Subcutaneous adipose tissue (tissue), 4 donors: ENCODE data around the gene SCYGR3. TPM values are rescaled to one million over a fixed set of nuclear protein-coding genes. Genes with fewer than 3 reads are reported as not detected.

Source experiments
- total RNA-seq, 4 donors: library from RNA; depleted of rRNA; stranded (reverse); fragments of >200 nt; gene quantifications; one replicate each; pipeline ENCODE4 v1.1.0, GENCODE V29; 2016
- TF ChIP-seq, protein P1 (sequence below): fragments of 450-650 bp; IDR thresholded peaks from one replicate; pipeline ENCODE4 v1.5.1; 2016; ENCODE audit warnings: low read depth, mild to moderate bottlenecking, control low read depth, antibody characterized with exemption, moderate library complexity

Gene SCYGR3
- total RNA-seq, 4 donors from 2014 or later: not detected

DNA sequence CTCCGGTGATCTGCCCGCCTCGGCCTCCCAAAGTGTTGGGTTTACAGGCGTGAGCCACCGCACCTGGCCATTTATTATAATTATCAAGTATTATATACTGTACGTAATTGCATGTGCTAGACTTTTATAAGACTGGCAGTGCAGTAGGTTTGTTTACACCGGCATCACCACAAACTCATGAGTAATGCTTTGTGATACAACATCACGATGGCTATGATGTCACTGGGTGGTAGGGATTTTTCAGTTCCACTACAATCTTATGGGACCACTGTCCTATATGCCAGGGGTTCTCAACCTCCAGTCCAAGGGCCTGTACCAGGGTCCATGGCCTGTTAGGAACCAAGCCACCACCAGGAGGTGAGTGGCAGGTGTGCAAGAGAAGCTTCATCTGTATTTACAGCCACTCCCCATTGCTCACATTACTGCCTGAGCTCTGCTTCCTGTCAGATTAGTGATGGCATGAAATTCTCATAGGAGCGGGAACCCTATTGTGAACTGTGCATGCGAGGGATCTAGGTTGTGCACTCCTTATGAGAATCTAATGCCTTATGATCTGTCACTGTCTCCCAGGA is 12.0 kb upstream of the SCYGR3 start:
- TF ChIP-seq, protein P1, sequence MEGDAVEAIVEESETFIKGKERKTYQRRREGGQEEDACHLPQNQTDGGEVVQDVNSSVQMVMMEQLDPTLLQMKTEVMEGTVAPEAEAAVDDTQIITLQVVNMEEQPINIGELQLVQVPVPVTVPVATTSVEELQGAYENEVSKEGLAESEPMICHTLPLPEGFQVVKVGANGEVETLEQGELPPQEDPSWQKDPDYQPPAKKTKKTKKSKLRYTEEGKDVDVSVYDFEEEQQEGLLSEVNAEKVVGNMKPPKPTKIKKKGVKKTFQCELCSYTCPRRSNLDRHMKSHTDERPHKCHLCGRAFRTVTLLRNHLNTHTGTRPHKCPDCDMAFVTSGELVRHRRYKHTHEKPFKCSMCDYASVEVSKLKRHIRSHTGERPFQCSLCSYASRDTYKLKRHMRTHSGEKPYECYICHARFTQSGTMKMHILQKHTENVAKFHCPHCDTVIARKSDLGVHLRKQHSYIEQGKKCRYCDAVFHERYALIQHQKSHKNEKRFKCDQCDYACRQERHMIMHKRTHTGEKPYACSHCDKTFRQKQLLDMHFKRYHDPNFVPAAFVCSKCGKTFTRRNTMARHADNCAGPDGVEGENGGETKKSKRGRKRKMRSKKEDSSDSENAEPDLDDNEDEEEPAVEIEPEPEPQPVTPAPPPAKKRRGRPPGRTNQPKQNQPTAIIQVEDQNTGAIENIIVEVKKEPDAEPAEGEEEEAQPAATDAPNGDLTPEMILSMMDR: no peak

DNA sequence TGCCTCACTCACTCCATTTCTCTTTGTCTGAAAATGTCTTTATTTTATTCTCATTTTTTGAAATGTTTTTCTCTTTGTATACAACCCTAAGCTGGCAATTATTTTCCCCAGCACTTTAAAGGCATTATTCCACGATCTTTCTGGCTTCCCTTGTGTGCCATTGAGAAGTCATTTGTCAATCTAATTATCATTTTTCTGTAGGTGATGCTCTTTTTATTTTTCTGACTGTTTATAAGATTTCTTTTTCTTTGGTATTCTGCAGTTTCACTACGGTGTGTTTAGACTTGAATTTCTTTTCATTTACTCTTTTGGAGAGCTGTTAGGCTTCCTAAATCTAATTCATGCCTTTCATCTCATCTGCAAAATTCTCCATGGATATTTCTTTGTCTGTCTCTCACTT is 10.8 kb upstream of the SCYGR3 start:
- TF ChIP-seq, protein P1: no peak

DNA sequence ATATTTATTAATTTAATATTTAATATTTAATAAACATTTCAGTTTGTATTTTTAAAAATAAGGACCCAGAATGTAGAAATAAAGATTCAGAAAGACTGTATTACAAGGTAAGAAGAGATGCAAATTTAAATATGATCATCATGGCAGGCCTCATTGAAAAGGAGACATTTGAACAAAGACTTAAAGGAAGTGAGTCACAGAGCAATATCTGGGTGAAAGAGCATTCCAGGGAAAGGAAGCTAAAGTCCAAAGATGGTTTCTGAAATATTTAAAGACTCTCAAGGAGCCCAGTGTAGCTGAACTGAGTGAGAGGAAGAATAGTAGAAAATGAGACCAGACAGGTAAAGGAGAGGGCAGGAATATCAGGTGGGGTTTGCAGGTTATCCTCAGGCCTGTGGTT is 8.6 kb upstream of the SCYGR3 start:
- TF ChIP-seq, protein P1: no peak

DNA sequence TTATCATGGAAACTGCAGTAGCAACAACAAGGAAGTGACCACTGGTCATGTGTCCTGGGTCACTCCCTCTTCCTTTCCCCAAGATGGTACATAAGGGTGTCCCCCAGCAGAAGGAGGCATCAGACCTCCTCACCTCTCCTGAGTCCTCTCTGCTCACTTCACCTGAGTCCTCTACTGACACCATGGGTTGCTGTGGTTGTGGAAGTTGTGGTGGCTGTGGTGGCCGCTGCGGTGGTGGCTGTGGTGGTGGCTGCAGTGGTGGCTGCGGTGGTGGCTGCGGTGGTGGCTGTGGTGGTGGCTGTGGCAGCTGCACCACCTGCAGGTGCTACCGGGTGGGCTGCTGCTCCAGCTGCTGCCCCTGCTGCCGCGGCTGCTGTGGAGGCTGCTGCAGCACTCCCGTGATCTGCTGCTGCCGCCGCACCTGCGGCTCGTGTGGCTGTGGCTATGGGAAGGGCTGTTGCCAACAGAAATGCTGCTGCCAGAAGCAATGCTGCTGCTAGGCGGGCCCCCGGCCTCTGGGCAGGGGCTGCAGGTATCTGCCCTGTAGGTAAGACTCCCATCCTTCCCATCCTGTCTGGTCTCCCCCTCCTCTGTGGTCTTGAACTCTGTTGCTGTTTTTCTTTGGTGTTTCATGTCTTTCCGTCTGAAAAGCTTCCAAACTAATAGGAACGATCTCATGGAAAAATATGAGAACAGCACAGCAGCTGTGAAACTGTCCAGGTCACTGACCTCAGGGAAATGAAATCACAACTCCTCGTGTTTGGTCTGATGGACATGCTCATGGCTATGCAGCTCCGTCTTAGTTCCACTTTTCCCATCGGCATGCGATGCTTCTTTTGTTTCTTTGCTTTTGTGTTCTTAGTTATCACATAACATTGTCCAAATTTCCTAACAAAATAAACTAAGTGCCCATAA is 2.9 kb upstream of the SCYGR3 start, which contains the start of gene SCYGR4:
SCYGR4 (plus strand) TSS at position 183 of the 915 bp plus-strand sequence; CDS start at position 183, 0 bp downstream.
- TF ChIP-seq, protein P1: no peak

DNA sequence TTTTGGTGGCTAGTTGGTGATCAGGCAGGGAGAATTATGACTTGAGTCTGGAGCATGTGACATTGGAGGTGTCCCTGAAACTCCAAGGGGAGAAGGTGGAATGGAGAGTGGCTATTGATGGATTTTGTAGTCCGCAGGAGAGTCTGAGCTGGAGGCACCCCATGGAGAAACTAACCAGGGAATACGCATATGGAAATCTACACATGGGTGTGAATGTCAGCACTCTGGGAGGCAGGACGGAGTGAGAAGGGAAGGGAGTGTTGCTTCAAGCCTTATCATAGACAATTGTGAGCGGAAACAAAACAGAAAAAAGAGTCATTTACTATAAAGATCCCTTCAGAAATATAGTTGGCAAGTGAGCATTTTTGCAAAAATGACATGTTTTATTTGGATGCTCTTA is 2.0 kb upstream of the SCYGR3 start:
- TF ChIP-seq, protein P1: no peak

DNA sequence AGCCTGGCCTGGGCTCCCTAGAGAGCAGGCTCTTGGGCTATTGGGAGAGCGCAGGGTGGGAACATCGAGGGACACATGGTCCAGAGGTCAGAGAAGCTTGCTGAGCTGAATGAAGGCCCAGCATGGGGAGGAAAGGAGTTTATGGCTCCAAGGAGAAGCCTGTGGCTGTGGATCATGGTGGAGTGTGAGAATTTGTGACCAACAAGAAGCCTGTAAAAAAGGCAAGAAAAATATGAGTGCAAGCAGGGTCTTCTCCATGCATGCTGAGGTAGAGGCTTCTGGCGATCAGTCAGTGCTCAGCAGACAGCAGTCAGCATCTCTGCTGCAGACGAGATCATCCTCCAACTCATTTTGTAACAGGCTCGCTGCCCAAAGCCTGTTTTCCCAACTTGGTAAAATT is 1.3 kb upstream of the SCYGR3 start:
- TF ChIP-seq, protein P1: no peak

DNA sequence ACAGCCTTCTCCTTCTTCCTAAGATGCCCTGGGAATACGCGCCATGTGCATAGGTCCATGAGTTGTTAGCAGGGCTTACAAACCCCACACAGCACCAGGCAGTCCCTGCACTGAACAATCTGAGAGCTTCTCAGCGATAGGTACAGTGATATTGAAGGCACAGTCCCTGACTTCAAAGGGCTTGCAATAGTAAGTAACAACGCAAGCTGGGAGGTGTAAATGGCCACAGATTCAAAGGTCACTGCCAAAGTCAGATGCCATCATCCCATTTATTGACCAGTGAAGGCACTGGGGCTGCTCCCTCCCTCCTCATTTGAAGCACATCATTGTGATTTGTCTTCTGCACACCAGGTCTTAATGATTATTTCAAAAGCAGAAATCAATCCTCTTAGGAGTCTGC is 541 bp upstream of the SCYGR3 start:
- TF ChIP-seq, protein P1: no peak
